HEK293 (cell line): ENCODE data around the gene COBL.

Source experiments
- CTCF ChIA-PET: fragments of 350-600 bp; formaldehyde crosslinking; extraction: SDS; loops from one replicate; lab custom pipeline; 2021; ENCODE audit warnings: antibody characterized with exemption; lab: Yijun Ruan, JAX
- POLR2A ChIA-PET: fragments of 300-600 bp; formaldehyde crosslinking; extraction: SDS; loops from one replicate; lab custom pipeline; 2020; ENCODE audit warnings: antibody characterized with exemption, inconsistent platforms; lab: Yijun Ruan, JAX
- H3K27ac ChIP-seq: fragments of 200-500 bp; sonication (Bioruptor generic); 2 replicates; pipeline ENCODE4 v1.5.1; 2014; ENCODE audit warnings: low read depth, low read length, control low read depth, inconsistent platforms; ENCODE audit errors: extremely low read depth
- H3K36me3 ChIP-seq, 2 experiments: fragments of 200-500 bp in 1 of 2; sonication (Bioruptor generic) in 1 of 2; 1 replicate in 1 of 2; 2 replicates in 1 of 2; pipeline ENCODE4 v1.5.1; 2014 to 2017; ENCODE audit warnings: inconsistent platforms in 2 of 2, low read length in 2 of 2; ENCODE audit not compliant: control insufficient read depth in 2 of 2, insufficient read depth in 1 of 2
- H3K4me1 ChIP-seq: fragments of 200-500 bp; sonication (Bioruptor generic); 2 replicates; pipeline ENCODE4 v1.5.1; 2014; ENCODE audit warnings: mild to moderate bottlenecking, low read length, inconsistent platforms; ENCODE audit not compliant: control insufficient read depth, insufficient read depth
- H3K4me3 ChIP-seq: 2 replicates; pipeline ENCODE4 v1.5.1; 2011; ENCODE audit warnings: low read depth, mild to moderate bottlenecking, control low read depth, low read length, moderate library complexity
- H3K9me3 ChIP-seq: fragments of 200-500 bp; sonication (Bioruptor generic); 2 replicates; pipeline ENCODE4 v1.5.1; 2014; ENCODE audit warnings: low read depth, low read length, inconsistent platforms; ENCODE audit not compliant: control insufficient read depth, insufficient read depth
- GLI4 ChIP-seq: fragments of 450-650 bp; formaldehyde crosslinking; IDR thresholded peaks from 2 replicates; pipeline ENCODE4 v1.5.1; 2016; ENCODE audit warnings: missing biosample characterization, missing genetic modification characterization
- HIC1 ChIP-seq: fragments of 450-650 bp; formaldehyde crosslinking; IDR thresholded peaks from 2 replicates; pipeline ENCODE4 v1.5.1; 2016; ENCODE audit warnings: missing biosample characterization, missing genetic modification characterization
- HOXC10 ChIP-seq: sonication (generic); formaldehyde crosslinking; IDR thresholded peaks from 2 replicates; pipeline ENCODE4 v1.8.1; 2023; ENCODE audit warnings: mild to moderate bottlenecking, missing genetic modification reagents
- MYNN ChIP-seq: fragments of 450-650 bp; formaldehyde crosslinking; IDR thresholded peaks from 2 replicates; pipeline ENCODE4 v1.5.1; 2016; ENCODE audit warnings: missing biosample characterization, missing genetic modification characterization, borderline replicate concordance
- MZF1 ChIP-seq: fragments of 450-650 bp; formaldehyde crosslinking; IDR thresholded peaks from 2 replicates; pipeline ENCODE4 v1.5.1; 2017; ENCODE audit warnings: missing biosample characterization, missing genetic modification characterization, borderline replicate concordance
- SP2 ChIP-seq: fragments of 450-650 bp; formaldehyde crosslinking; IDR thresholded peaks from 2 replicates; pipeline ENCODE4 v1.5.1; 2016; ENCODE audit warnings: missing biosample characterization, missing genetic modification characterization
- YY1 ChIP-seq: fragments of 450-650 bp; formaldehyde crosslinking; IDR thresholded peaks from 2 replicates; pipeline ENCODE4 v1.5.1; 2018; ENCODE audit warnings: missing biosample characterization, missing genetic modification characterization
- ZBTB11 ChIP-seq: fragments of 450-650 bp; formaldehyde crosslinking; conservative IDR thresholded peaks from 2 replicates; pipeline ENCODE4 v1.5.1; 2016; ENCODE audit warnings: low read depth, missing biosample characterization, missing genetic modification characterization
- ZBTB17 ChIP-seq: fragments of 450-650 bp; formaldehyde crosslinking; IDR thresholded peaks from 2 replicates; pipeline ENCODE4 v1.5.1; 2016; ENCODE audit warnings: missing biosample characterization, missing genetic modification characterization
- ZNF146 ChIP-seq: fragments of 450-650 bp; formaldehyde crosslinking; IDR thresholded peaks from 2 replicates; pipeline ENCODE4 v1.5.1; 2016; ENCODE audit warnings: missing biosample characterization, missing genetic modification characterization
- ZNF155 ChIP-seq: fragments of 450-650 bp; formaldehyde crosslinking; IDR thresholded peaks from 2 replicates; pipeline ENCODE4 v1.5.1; 2016; ENCODE audit warnings: missing biosample characterization, missing genetic modification characterization
- ZNF16 ChIP-seq: fragments of 450-650 bp; formaldehyde crosslinking; IDR thresholded peaks from 2 replicates; pipeline ENCODE4 v1.5.1; 2016; ENCODE audit warnings: low read depth, missing biosample characterization, missing genetic modification characterization
- ZNF202 ChIP-seq: fragments of 450-650 bp; formaldehyde crosslinking; IDR thresholded peaks from 2 replicates; pipeline ENCODE4 v1.5.1; 2016; ENCODE audit warnings: missing biosample characterization, missing genetic modification characterization, borderline replicate concordance
- ZNF211 ChIP-seq: fragments of 450-650 bp; formaldehyde crosslinking; IDR thresholded peaks from 2 replicates; pipeline ENCODE4 v1.5.1; 2016; ENCODE audit warnings: low read depth, missing biosample characterization, missing genetic modification characterization
- ZNF24 ChIP-seq: fragments of 450-650 bp; formaldehyde crosslinking; IDR thresholded peaks from 2 replicates; pipeline ENCODE4 v1.5.1; 2016; ENCODE audit warnings: missing biosample characterization, missing genetic modification characterization
- ZNF416 ChIP-seq: fragments of 450-650 bp; formaldehyde crosslinking; IDR thresholded peaks from 2 replicates; pipeline ENCODE4 v1.5.1; 2016; ENCODE audit warnings: missing biosample characterization, missing genetic modification characterization
- ZNF488 ChIP-seq: fragments of 450-650 bp; formaldehyde crosslinking; IDR thresholded peaks from 2 replicates; pipeline ENCODE4 v1.5.1; 2016; ENCODE audit warnings: missing biosample characterization, missing genetic modification characterization
- ZNF580 ChIP-seq: fragments of 450-650 bp; formaldehyde crosslinking; IDR thresholded peaks from 2 replicates; pipeline ENCODE4 v1.5.1; 2016; ENCODE audit warnings: missing biosample characterization, missing genetic modification characterization
- ZNF645 ChIP-seq: fragments of 450-650 bp; formaldehyde crosslinking; IDR thresholded peaks from 2 replicates; pipeline ENCODE4; 2016; ENCODE audit warnings: missing biosample characterization, missing genetic modification characterization
- ZNF658 ChIP-seq: fragments of 450-650 bp; formaldehyde crosslinking; IDR thresholded peaks from 2 replicates; pipeline ENCODE4; 2016; ENCODE audit warnings: missing biosample characterization, missing genetic modification characterization
- ZNF664 ChIP-seq: fragments of 450-650 bp; formaldehyde crosslinking; IDR thresholded peaks from 2 replicates; pipeline ENCODE4 v1.5.1; 2016; ENCODE audit warnings: missing biosample characterization, missing genetic modification characterization
- ZNF677 ChIP-seq: fragments of 450-650 bp; IDR thresholded peaks from 2 replicates; pipeline ENCODE4 v1.5.0; 2018; ENCODE audit warnings: missing biosample characterization, mild to moderate bottlenecking, missing genetic modification characterization, moderate library complexity
- ZNF777 ChIP-seq: fragments of 450-650 bp; formaldehyde crosslinking; IDR thresholded peaks from 2 replicates; pipeline ENCODE4 v1.5.1; 2017; ENCODE audit warnings: missing biosample characterization, missing genetic modification characterization, borderline replicate concordance
- TF ChIP-seq, protein P1 (sequence below): fragments of 450-650 bp; formaldehyde crosslinking; IDR thresholded peaks from 2 replicates; pipeline ENCODE4 v1.5.1; 2016; ENCODE audit warnings: missing biosample characterization, missing genetic modification characterization, low read depth
- TF ChIP-seq, protein P2 (sequence below): fragments of 450-650 bp; formaldehyde crosslinking; IDR thresholded peaks from 2 replicates; pipeline ENCODE4 v1.5.1; 2016; ENCODE audit warnings: missing biosample characterization, missing genetic modification characterization

The COBL gene

GRCh38 chr7:51162724-51163329, 153.8 kb downstream of the COBL start (continued):
- TF ChIP-seq, protein P1, sequence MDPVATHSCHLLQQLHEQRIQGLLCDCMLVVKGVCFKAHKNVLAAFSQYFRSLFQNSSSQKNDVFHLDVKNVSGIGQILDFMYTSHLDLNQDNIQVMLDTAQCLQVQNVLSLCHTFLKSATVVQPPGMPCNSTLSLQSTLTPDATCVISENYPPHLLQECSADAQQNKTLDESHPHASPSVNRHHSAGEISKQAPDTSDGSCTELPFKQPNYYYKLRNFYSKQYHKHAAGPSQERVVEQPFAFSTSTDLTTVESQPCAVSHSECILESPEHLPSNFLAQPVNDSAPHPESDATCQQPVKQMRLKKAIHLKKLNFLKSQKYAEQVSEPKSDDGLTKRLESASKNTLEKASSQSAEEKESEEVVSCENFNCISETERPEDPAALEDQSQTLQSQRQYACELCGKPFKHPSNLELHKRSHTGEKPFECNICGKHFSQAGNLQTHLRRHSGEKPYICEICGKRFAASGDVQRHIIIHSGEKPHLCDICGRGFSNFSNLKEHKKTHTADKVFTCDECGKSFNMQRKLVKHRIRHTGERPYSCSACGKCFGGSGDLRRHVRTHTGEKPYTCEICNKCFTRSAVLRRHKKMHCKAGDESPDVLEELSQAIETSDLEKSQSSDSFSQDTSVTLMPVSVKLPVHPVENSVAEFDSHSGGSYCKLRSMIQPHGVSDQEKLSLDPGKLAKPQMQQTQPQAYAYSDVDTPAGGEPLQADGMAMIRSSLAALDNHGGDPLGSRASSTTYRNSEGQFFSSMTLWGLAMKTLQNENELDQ (tag by site-specific recombination), result no peak
- no peak for TF ChIP-seq ZNF24 (tag by site-specific recombination)
- TF ChIP-seq ZNF777 (tag by site-specific recombination), result no peak
- TF ChIP-seq HIC1 (tag by site-specific recombination), result no peak
- TF ChIP-seq, protein P2, sequence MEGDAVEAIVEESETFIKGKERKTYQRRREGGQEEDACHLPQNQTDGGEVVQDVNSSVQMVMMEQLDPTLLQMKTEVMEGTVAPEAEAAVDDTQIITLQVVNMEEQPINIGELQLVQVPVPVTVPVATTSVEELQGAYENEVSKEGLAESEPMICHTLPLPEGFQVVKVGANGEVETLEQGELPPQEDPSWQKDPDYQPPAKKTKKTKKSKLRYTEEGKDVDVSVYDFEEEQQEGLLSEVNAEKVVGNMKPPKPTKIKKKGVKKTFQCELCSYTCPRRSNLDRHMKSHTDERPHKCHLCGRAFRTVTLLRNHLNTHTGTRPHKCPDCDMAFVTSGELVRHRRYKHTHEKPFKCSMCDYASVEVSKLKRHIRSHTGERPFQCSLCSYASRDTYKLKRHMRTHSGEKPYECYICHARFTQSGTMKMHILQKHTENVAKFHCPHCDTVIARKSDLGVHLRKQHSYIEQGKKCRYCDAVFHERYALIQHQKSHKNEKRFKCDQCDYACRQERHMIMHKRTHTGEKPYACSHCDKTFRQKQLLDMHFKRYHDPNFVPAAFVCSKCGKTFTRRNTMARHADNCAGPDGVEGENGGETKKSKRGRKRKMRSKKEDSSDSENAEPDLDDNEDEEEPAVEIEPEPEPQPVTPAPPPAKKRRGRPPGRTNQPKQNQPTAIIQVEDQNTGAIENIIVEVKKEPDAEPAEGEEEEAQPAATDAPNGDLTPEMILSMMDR (tag by site-specific recombination), result peak; percentile 45; the same call in 1 of the 2 replicates
- TF ChIP-seq ZNF155, result no peak
- TF ChIP-seq GLI4 (tag by site-specific recombination), result no peak
- 0 out of 2 replicates have a peak, but pooled peaks have one; percentile 27 for TF ChIP-seq ZBTB17

GRCh38 chr7:51161937-51162336, 154.7 kb downstream of the COBL start:
- ChIA-PET POLR2A (no interaction called here), CTCF (interaction anchor here (0.5 to 8.2 kb wide), 49 partner anchors 10 to 1889 kb away, joined by 3 to 277 read pairs (median 4); partner anchors contain the start of gene ZPBP)
- Histone ChIP-seq H3K27ac (no peak overlapping the region), H3K9me3 (no peaks in the 10 kb centered on the region), H3K4me3 (no peak overlapping the region), H3K4me1 (no peaks in the 10 kb centered on the region), H3K36me3 (no peaks in the 10 kb centered on the region)
- TF ChIP-seq MZF1 (tag by site-specific recombination) (no peak), ZNF211 (no peak), MYNN (tag by site-specific recombination) (no peak), YY1 (tag by site-specific recombination) (no peak), ZNF658 (tag by site-specific recombination) (no peak), ZNF146 (no peak), ZBTB11 (tag by site-specific recombination) (no peak), ZNF416 (tag by site-specific recombination) (no peak), ZNF677 (no peak), SP2 (tag by site-specific recombination) (no peak), ZNF645 (tag by site-specific recombination) (no peak), ZNF664 (tag by site-specific recombination) (no peak), ZNF16 (no peak), HOXC10 (CRISPR knock-in tag) (no peak), ZNF202 (tag by site-specific recombination) (no peak), ZNF488 (tag by site-specific recombination) (no peak), ZNF580 (tag by site-specific recombination) (no peak)
